ENCODE measurements around the gene RNU5B-1.

The RNU5B-1 gene

GRCh38 chr15:65304381-65305149 lies at the start of gene RNU5B-1:
RNU5B-1 (plus strand) TSS chr15:65304677.
- peak; percentile 92 for DNase-seq (ENCODE audit: low spot score)

GRCh38 chr15:65254758-65255157 lies 49.7 kb upstream of the RNU5B-1 start:
- no peak for DNase-seq (ENCODE audit: low spot score)

- DNase-seq (ENCODE audit: low spot score): no peak
Observed at GRCh38 chr15:65255486-65256140, 48.9 kb upstream of the RNU5B-1 start.

GRCh38 chr15:65258375-65259262 lies 45.9 kb upstream of the RNU5B-1 start:
- no peak for DNase-seq (ENCODE audit: low spot score)

GRCh38 chr15:65259367-65259797 lies 45.1 kb upstream of the RNU5B-1 start:
- DNase-seq (ENCODE audit: low spot score): no peak

- DNase-seq (ENCODE audit: low spot score): no peak
Observed at GRCh38 chr15:65260968-65261367, 43.5 kb upstream of the RNU5B-1 start.

- no peak for DNase-seq (ENCODE audit: low spot score)
Observed at GRCh38 chr15:65263313-65263712, 41.2 kb upstream of the RNU5B-1 start.

GRCh38 chr15:65264863-65265430 lies 39.5 kb upstream of the RNU5B-1 start:
- DNase-seq (ENCODE audit: low spot score): no peak

GRCh38 chr15:65266469-65266868 lies 38.0 kb upstream of the RNU5B-1 start:
- no peak for DNase-seq (ENCODE audit: low spot score)

GRCh38 chr15:65268411-65268810 lies 36.1 kb upstream of the RNU5B-1 start:
- DNase-seq (ENCODE audit: low spot score): no peak

- peak; percentile 49 for DNase-seq (ENCODE audit: low spot score)
Observed at GRCh38 chr15:65270811-65271545, 33.5 kb upstream of the RNU5B-1 start.

- DNase-seq (ENCODE audit: low spot score): no peak
Observed at GRCh38 chr15:65275104-65275727, 29.3 kb upstream of the RNU5B-1 start.

GRCh38 chr15:65275728-65276126 lies 28.8 kb upstream of the RNU5B-1 start:
- no peak for DNase-seq (ENCODE audit: low spot score)

- DNase-seq (ENCODE audit: low spot score): no peak
Observed at GRCh38 chr15:65277015-65277414, 27.5 kb upstream of the RNU5B-1 start.

- DNase-seq (ENCODE audit: low spot score): no peak
Observed at GRCh38 chr15:65278480-65278879, 26.0 kb upstream of the RNU5B-1 start.

GRCh38 chr15:65285291-65286068 lies 19.0 kb upstream of the RNU5B-1 start:
- DNase-seq (ENCODE audit: low spot score): no peak

GRCh38 chr15:65286069-65286703 lies 18.3 kb upstream of the RNU5B-1 start:
- no peak for DNase-seq (ENCODE audit: low spot score)

GRCh38 chr15:65286704-65287519 lies 17.6 kb upstream of the RNU5B-1 start, which contains the start of gene PARP16:
PARP16 (minus strand) TSS chr15:65286883; CDS start chr15:65286426, 457 bp downstream.
- peak; percentile 86 for DNase-seq (ENCODE audit: low spot score)

GRCh38 chr15:65287520-65287855 lies 17.0 kb upstream of the RNU5B-1 start:
- no peak for DNase-seq (ENCODE audit: low spot score)

Data from hematopoietic multipotent progenitor cell treated with erythropoietin and hydrocortisone succinate and interleukin-3 and kit ligand, for 15 days (in vitro differentiated cells).